Right lobe of liver (tissue), 6 donors: ENCODE measurements around the gene LIMS4. TPM values are rescaled to one million over a fixed set of nuclear protein-coding genes. Genes with fewer than 3 reads are reported as not detected.
"Not testable (repeated sequence)": the region's sequence is repeated elsewhere in the genome, so short reads cannot be mapped to it uniquely, and the experiment has no call there.

Experiments
- ATAC-seq, 4 donors: fragments of 200-7000 bp; cut with Tn5 transposase; one replicate each; pipeline ENCODE4 v1.9.1; 2020; ENCODE audit warnings: mild to moderate bottlenecking in 4 of 4, moderate library complexity in 4 of 4
- DNase-seq, 3 donors: peaks; one replicate each; pipeline ENCODE4 v3.0.0-alpha.2; 2020
- H3K27ac ChIP-seq, 3 donors: fragments of 200-600 bp; one replicate each; pipeline ENCODE4 v1.8.0; 2022
- H3K27me3 ChIP-seq, 2 donors: fragments of 200-600 bp; one replicate each; pipeline ENCODE4 v1.8.0; 2022
- H3K36me3 ChIP-seq, 4 donors: fragments of 200-600 bp; sonication (generic) in 1 of 4; one replicate each; pipeline versions ENCODE4 v1.5.1 to v1.8.0; 2017 to 2022; ENCODE audit warnings: control low read depth in 1 of 4
- H3K4me1 ChIP-seq, 4 donors: fragments of 200-600 bp; sonication (generic) in 1 of 4; one replicate each; pipeline versions ENCODE4 v1.5.1 to v1.8.0; 2017 to 2022; ENCODE audit warnings: control low read depth in 1 of 4
- H3K4me3 ChIP-seq, 3 donors: fragments of 200-600 bp; one replicate each; pipeline ENCODE4 v1.8.0; 2022
- H3K9me3 ChIP-seq, 4 donors: fragments of 200-600 bp; sonication (generic) in 1 of 4; one replicate each; pipeline versions ENCODE4 v1.5.1 to v1.8.0; 2017 to 2022; ENCODE audit warnings: control low read depth in 1 of 4
- WGBS: methylation state at CpG from one replicate; pipeline ENCODE4 v1.1.6; 2018; ENCODE audit warnings: low coverage, low lambda C conversion rate; ENCODE audit not compliant: insufficient coverage; ENCODE audit errors: missing lambda C conversion rate; 5-methylcytosine and 5-hydroxymethylcytosine counted together
- intact Hi-C, 2 donors: fragments of 100-400 bp; cut with DNase I; formaldehyde crosslinking; loops; one replicate each; pipeline versions ENCODE4 v1.11.2 to v1.14.1; 2022
- total RNA-seq, 6 experiments: library from RNA; depleted of rRNA in 2 of 6; stranded (reverse); fragments of >200 nt in 2 of 6; fragmentation: NEBNext Ultra II Directional in 3 of 6; extraction: Animal tissue kit (Norgen Biotek cat#: 25700) in 3 of 6; gene quantifications; one replicate each; pipeline versions ENCODE4 v1.1.0 to v1.2.4, GENCODE V29; 2016 to 2023
- donor health status: DM: no; HTN: yes; CAD: no.
- donor health status: DM: no; HTN: no; CAD: no.
- donor health status: DM: no; HTN: no; CAD: no.
- donor health status: DM: no; HTN: yes; CAD: no.
- donor health status: DM: no; HTN: yes; CAD: no.

The LIMS4 gene
- total RNA-seq, 6 experiments from 2014 or later: 0.30 TPM; not detected in 5

DNA sequence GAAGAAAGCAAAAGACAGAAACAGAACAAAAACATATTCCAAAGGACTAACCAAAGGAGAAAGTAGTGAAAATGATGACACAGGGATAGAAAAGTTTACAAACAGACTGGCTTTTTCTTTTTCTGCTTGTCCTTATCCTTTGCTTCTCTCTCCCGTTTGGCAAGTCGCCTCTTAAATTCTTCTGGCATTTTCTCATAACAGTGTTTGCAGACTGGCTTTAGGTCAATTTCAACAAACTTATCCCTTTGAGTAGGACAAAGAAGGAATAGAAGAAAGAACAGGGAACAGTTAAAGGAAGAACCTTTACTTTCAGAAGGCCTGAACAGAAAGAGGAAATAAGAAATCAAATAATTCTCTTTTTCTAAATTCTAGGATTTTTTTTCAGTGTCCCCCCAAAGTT lies 26.0 kb downstream of the LIMS4 start:
- DNase-seq, intact Hi-C loops, H3K9me3 ChIP-seq, H3K4me3 ChIP-seq, H3K27me3 ChIP-seq, H3K36me3 ChIP-seq, H3K27ac ChIP-seq, H3K4me1 ChIP-seq: not testable (repeated sequence)
- ATAC-seq: peak in 3 of 4 donors; percentile 18 to 43 (median 33)
- WGBS: no CpG with 5 or more reads among the region's 2 CpGs

DNA sequence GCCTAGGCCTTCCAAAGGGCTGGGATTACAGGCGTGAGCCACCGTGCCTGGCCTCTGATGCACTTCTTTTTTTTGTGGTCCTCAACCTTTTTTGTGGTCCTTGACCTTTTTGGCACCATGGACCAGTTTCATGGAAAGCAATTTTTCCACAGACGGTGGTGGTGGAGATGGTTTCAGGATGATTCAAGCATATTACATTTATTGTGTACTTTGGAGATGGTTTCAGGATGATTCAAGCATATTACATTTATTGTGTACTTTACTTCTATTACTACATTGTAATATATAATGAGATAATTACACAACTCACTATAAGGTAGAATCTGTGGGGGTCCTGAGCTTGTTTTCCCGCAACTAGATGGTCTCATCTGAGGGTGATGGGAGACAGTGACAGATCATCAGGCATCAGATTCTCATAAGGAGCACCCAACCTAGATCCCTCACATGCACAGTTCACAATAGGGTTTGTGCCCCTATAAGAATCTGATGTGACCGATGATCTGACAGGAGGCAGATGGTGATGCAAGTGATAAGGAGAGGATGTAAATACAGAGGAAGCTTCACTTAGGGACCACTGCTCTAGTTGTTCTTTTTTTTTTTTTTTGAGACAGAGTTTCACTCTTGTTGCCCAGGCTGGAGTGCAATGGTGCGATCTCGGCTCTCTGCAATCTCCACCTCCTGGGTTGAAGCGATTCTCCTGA lies 29.2 kb downstream of the LIMS4 start:
- H3K36me3 ChIP-seq, H3K4me3 ChIP-seq, intact Hi-C loops, H3K9me3 ChIP-seq, DNase-seq, H3K27ac ChIP-seq, H3K27me3 ChIP-seq, H3K4me1 ChIP-seq: not testable (repeated sequence)
- peak in 1 of 4 donors; percentile 20 for ATAC-seq
- WGBS: no CpG with 5 or more reads among the region's 8 CpGs

DNA sequence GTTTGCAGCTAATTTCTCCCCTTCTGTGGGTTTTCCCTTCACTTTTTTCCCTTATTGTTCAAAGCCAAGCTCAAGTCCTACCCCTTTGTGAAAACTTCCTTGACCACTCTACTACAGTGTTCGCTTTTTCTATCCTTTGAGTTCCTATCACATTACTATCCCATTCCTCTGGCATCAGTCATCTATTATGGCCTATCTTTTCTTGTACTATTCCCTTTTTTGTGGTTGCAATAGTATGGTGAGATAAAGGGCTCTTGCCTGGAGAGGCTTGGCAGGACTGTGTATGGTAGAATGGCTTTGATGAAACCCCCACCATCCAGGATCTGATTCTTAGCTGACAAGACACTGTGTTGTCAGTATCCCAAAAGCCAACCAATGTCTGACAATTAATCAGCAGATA lies 30.7 kb downstream of the LIMS4 start:
- ATAC-seq, H3K9me3 ChIP-seq: not testable (repeated sequence)
- no CpG with 5 or more reads among the region's 1 CpG for WGBS

DNA sequence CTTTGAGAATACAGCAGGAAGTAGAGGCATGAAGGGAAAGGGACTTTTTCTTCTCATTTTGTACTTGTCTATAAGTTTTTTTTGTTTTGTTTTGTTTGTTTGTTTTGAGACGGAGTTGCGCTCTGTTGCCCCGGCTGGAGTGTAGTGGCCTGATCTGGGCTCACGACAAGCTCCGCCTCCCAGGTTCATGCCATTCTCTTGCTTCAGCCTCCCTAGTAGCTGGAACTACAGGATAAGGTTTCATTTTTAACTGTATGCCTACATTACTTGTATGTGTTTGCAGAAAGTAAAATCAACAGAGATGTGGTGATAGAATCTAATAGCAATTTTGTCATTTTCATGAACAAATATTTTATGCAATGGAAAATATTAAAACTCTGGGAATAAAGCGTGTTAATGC lies 38.1 kb downstream of the LIMS4 start:
- H3K4me3 ChIP-seq, H3K4me1 ChIP-seq, H3K27me3 ChIP-seq, H3K36me3 ChIP-seq, DNase-seq, intact Hi-C loops, H3K27ac ChIP-seq, H3K9me3 ChIP-seq: not testable (repeated sequence)
- no CpG with 5 or more reads among the region's 6 CpGs for WGBS
- peak; percentile 35 to 85 (median 50) for ATAC-seq

More for the DNA sequence above, 30.7 kb downstream of the LIMS4 start:
- intact Hi-C loops, DNase-seq, H3K36me3 ChIP-seq, H3K27ac ChIP-seq, H3K27me3 ChIP-seq, H3K4me3 ChIP-seq, H3K4me1 ChIP-seq: not testable (repeated sequence)

DNA sequence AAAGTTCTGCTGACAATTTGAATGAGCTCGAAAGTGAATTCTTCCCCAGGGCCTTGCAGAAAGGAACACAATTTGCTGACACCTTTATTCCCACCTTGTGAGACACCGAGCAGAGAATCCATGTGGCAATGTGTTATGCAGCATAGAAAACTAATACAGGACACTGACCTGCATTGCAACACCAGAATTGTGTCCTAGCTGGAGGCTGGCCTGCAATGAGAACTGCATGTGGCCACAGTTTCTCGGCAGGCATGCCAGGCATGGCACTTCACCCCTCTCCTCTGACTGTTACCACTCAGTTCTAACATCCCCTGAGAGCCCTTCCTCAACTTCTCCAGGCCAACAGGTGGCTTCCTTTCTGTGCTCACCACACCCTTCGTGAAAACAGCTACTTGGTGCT lies 46.9 kb downstream of the LIMS4 start:
- intact Hi-C loops, H3K27me3 ChIP-seq, H3K9me3 ChIP-seq, H3K4me3 ChIP-seq, DNase-seq, H3K36me3 ChIP-seq, H3K27ac ChIP-seq, H3K4me1 ChIP-seq: not testable (repeated sequence)
- WGBS: no CpG with 5 or more reads among the region's 4 CpGs
- peak; percentile 78 to 87 (median 84) for ATAC-seq

DNA sequence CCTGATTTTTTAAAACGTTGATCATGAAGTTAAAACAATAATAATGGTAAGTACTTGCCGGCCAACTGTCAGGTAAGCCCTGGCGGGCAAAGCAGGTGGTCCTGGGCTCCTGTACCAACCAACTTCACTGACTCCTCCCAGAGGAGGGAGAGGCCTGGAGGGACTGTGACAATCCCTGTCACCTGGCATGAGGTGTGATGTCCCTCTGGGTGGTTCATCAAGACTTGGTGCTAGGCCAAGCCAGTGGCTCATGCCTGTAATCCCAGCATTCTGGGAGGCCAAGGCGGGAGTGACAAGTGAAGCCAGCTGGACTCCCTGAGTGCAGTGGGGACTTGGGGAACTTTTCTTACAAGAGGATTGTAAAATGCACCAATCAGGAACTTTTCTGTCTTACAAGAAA lies 48.2 kb downstream of the LIMS4 start:
- peak in 2 of 3 donors; percentile 6 to 8 for DNase-seq
- H3K27ac ChIP-seq, H3K36me3 ChIP-seq, H3K4me3 ChIP-seq, intact Hi-C loops, H3K9me3 ChIP-seq, H3K27me3 ChIP-seq, H3K4me1 ChIP-seq: not testable (repeated sequence)
- no CpG with 5 or more reads among the region's 4 CpGs for WGBS
- ATAC-seq: peak in 1 of 4 donors; percentile 23

DNA sequence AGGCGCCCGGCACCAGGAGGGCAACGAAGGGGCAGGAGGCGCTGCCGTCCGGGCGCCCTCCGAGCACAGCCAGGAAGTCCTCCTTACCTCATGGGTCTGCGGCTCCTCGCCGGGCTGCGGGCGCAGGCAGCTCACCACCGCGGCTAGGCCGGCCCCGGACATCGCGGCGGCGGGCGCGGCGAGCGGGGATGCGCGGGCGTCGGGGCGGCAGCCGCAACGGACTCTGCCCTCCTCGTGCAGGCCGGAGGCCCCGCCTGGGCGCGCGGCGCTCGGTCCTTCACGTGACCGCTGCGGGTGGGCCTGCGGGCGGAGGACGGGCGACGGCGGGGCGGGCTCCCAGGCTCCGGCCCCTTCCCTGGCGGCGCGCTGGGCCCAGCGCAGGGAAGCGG lies 49.0 kb downstream of the LIMS4 start:
- intact Hi-C loops, H3K4me1 ChIP-seq, H3K36me3 ChIP-seq, H3K4me3 ChIP-seq, DNase-seq, H3K27ac ChIP-seq, H3K27me3 ChIP-seq, H3K9me3 ChIP-seq: not testable (repeated sequence)
- no CpG with 5 or more reads among the region's 56 CpGs for WGBS
- peak; percentile 52 to 75 (median 66) for ATAC-seq

DNA sequence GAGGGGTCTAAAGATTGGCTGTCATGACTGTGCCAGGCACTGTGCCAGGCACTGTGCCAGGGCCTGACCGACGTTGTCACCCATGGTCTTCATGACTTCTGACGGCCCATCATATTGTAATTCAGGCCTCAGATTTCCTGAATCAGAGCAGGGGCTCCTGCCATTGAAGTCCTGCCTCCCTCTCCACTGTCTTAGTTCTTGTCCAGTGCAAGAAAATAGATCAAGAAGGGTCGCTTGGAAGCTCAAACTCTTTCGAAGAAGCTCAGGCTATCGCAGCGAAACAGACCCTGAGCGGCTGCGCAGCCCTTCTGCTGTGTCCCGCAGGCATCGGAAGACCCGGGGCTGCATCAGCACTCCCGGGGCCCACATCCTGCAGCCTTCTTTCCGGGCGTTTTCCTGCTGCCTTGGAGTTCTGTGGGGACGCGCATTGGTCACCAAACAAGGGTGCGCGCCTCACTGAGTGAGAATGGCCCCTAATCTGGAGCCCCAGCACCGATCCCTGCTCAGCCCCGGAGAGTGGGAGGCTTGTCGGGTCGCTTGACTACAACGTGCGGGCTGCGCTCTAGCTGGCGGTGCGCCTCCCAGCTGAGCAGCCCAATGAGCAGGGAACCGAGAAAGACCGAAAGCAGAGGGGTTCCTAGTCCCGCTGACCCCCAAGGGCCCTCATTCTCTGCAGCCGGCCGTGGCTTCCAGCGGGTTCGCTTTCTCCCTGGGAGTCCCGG lies 49.6 kb downstream of the LIMS4 start:
- H3K27ac ChIP-seq, H3K9me3 ChIP-seq, H3K36me3 ChIP-seq, H3K4me3 ChIP-seq, H3K4me1 ChIP-seq, DNase-seq, H3K27me3 ChIP-seq, intact Hi-C loops: not testable (repeated sequence)
- WGBS: no CpG with 5 or more reads among the region's 36 CpGs
- ATAC-seq: peak; percentile 34 to 50 (median 43)

DNA sequence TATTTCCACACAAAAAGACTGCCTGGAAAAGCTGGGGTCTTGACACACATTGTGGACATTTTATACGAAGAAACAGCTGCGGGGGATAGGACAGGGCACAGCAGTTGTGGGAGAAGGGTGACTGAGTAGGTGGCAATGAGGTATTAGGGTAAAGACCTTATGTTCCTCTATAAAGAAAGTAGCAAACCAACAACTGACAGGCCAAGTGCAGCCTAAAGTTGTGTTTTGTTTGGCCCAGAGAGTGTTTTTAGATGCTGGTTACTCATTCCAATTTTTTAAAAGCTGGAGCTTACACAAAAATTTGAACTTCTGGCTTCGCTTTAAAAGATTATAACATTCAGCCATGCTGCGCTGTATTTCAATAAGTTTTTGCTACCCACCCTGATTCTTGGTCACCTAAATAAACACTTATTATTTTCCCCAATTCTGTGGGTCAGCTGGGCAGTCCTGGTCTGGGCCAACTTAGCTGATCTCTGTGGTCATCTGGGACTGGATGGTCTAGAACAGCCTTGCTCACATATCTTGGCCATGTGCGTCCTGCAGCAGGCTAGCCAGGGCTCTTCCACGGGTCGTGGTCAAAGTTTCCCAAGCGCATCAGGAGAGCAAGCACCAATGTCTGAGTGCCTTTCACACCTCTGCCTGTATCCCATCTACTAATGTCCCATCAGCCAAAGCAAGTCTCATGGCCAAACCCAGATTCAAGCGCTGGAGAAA lies 51.8 kb downstream of the LIMS4 start:
- DNase-seq, H3K27me3 ChIP-seq, intact Hi-C loops, H3K27ac ChIP-seq, H3K4me1 ChIP-seq, H3K36me3 ChIP-seq, H3K9me3 ChIP-seq, ATAC-seq, H3K4me3 ChIP-seq: not testable (repeated sequence)
- WGBS: no CpG with 5 or more reads among the region's 9 CpGs

DNA sequence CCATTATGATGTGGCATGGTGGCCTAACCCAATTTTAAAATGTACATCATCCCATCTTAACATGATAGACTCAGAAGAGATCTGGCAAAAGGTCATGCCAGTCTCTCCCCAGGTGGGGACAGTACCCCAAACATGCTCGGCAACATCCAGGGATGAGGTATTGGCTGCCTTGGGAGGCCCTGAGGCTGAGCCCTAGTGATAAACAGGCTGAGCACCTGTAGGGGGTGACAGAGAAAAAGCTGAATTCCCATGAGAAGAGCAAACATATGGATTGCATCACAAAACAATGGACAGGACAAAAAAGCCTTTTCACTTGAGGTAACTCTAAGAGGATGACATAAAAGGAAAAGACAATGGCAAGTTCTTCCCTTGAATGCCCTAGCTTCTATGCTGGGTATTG lies 65.5 kb downstream of the LIMS4 start:
- intact Hi-C loops, H3K27ac ChIP-seq, H3K4me1 ChIP-seq, ATAC-seq, H3K9me3 ChIP-seq, DNase-seq, H3K36me3 ChIP-seq, H3K27me3 ChIP-seq, H3K4me3 ChIP-seq: not testable (repeated sequence)
- whole genome bisulfite sequencing: no CpG with 5 or more reads among the region's 1 CpG

DNA sequence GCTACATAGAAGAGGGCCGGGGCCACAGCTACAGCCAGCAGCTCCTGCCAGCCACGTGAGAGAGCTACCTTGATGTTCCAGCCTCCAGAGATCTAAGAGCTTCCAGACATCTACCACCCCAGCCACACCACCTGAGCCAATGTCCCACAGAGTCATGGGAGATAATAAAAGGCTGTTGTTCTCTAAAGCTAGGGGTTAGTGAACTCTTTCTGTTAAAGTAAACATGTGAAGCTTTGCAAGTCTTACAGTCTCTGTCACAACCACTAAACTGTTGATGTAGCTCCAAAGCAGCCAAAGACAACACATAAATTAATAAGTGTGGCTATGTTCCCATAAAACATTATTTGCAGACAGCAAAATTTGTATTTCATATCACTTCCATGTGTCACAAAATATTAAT lies 67.6 kb downstream of the LIMS4 start:
- DNase-seq, H3K4me1 ChIP-seq, intact Hi-C loops, H3K4me3 ChIP-seq, H3K27me3 ChIP-seq, H3K9me3 ChIP-seq, H3K27ac ChIP-seq, H3K36me3 ChIP-seq: not testable (repeated sequence)
- no CpG with 5 or more reads among the region's 2 CpGs for WGBS
- peak; percentile 83 to 93 (median 88) for ATAC-seq
